NOMO-1 (cell line): ENCODE data around the gene RAVER1.
"Not testable (repeated sequence)": the region's sequence is repeated elsewhere in the genome, so short reads cannot be mapped to it uniquely, and the experiment has no call there.

ENCODE experiments used
- DNase-seq, 2 experiments: peaks; one replicate each; lab custom pipeline; 2025; ENCODE audit not compliant: unreplicated experiment in 2 of 2; lab: John Stamatoyannopoulos, UW

The RAVER1 gene

DNA sequence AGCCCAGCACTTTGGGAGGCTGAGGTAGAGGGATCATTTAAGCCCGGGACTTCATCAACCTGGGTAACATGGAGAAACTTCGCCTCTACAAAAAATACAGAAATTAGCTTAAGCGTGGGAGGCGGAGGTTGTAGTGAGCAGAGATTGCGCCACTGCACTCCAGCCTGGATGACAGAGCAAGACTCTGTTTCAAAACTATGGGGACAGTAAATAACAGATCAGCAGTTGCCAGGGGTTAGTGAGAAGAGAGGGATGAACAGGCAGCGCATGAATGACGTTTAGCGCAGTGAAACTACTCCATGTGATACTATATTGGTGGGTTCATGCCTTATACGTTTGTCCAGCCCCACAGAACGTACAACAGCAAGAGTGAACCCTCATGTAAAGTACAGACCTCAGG lies 13.2 kb upstream of the RAVER1 start:
- peak; percentile 72 to 95 for DNase-seq

DNA sequence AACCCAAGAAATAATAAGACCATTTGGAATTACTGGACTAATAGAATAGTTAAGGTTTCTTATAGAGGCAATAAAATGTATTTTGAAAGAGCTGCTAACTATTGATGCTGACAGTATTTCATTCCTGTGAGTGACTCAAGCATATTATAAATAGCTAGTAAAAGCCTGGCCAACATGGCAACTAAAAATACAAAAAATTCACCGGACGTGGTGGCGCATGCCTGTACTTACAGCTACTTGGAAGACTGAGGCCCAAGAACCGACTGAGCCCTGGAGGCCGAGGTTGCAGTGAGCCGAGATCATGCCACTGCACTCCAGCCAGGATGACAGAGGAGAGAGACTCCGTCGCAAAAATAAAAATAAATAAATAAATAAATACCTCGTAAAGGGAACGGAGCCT lies 11.5 kb upstream of the RAVER1 start:
- DNase-seq: no peak

DNA sequence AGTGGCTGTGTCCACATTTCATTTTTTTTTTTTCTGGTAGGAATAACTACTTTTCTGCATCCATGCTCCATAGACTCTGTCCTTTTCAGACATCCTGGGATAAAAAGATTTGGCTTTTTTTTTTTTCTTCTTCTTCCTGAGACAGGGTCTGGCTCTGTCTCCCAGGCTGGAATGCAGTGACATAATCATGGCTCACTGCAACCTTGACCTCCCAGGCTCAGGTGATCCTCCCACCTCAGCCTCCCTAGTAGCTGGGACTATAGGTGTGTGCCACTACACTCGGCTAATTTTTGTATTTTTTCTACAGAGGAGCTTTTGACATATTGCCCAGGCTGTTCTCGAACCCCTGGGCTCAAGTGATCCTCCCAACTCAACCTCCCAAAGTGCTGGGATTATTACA lies 10.2 kb upstream of the RAVER1 start:
- DNase-seq: no peak

DNA sequence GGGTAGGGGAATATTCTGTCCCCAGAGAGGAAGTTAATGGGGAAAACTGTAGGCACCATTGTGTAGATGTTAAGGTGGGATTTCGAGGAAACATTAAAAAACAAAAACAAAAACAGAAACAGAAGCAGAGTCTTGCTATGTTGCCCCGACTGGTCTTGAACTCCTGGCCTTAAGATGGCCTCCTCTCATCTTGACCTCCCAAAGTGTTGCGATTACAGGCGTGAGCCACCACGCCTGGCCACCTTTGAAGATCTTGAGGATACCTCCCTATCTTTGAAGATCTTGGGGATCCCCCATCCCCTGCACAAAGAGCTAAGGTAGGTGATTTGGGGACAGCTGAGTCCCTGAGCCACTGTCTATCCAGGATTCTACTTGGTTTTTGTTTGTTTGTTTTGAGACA lies 6.6 kb upstream of the RAVER1 start:
- DNase-seq: no peak

DNA sequence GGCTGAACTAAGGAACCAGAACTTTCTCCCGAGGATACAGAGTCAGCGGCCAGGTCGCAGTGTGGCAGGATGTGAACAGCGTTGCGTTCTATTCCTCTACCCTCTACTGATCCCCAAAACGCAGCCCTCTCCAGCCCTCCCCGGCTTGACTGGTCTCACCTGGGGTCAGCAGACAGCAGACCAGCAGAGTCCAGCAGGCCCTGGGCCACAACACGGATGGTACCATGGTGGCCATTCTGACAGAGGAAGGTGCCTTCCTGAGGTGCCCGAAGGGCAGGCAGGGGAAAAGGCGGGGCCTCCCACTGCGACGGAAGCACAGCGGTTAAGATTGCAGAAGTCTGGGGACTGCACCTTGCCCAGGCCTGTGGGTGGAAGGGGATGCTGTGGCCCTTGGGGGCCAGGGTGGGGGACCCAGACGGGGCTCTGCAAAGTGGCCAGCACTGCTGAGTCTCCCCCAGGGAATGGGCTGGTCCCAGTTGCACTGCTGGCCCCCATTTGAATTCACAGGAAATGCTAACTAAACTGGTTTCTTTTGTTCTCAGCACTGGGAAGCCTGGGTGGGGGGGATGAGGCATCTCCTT lies 6.1 kb upstream of the RAVER1 start, which contains the start of gene ICAM3:
ICAM3 (minus strand) TSS at position 245 of the 581 bp plus-strand sequence; CDS start at position 235, 10 bp downstream.
- peak; percentile 74 to 77 for DNase-seq

DNA sequence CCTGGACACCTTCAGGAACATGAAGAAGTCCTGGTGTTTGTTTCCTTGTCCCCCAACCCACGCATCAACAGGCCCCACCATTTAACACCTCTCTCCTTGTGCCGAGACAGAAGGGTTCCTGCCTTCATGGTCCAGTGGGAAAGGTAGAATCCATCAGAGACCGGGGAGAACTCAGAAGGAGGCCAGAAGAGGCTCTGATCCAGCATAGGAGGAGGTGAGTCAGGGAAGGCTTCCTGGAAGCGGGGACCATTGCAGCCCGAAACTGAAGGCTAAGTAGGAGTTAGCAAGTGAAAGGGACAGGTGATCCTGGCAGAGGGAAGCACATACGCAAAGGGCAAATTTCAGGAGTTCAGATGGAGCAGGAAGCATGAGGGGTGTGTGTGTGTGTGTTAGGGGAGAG lies 5.6 kb upstream of the RAVER1 start:
- DNase-seq: no peak

DNA sequence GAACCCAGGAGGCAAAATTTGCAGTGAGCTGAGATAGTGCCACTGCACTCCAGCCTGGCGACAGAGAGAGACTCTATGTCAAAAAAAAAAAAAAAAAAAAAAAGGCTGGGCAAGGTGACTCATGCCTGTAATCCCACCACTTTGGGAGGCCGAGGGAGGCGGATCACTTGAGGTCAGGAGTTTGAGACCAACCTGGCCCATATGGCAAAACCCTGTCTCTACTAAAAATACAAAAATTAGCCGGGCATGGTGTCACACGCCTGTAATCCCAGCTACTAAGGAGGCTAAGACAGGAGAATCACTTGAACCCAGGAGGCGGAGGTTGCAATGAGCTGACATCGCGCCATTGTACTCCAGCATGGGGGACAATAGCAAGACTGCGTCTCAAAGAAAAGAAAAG lies 3.4 kb upstream of the RAVER1 start:
- DNase-seq: not testable (repeated sequence)

DNA sequence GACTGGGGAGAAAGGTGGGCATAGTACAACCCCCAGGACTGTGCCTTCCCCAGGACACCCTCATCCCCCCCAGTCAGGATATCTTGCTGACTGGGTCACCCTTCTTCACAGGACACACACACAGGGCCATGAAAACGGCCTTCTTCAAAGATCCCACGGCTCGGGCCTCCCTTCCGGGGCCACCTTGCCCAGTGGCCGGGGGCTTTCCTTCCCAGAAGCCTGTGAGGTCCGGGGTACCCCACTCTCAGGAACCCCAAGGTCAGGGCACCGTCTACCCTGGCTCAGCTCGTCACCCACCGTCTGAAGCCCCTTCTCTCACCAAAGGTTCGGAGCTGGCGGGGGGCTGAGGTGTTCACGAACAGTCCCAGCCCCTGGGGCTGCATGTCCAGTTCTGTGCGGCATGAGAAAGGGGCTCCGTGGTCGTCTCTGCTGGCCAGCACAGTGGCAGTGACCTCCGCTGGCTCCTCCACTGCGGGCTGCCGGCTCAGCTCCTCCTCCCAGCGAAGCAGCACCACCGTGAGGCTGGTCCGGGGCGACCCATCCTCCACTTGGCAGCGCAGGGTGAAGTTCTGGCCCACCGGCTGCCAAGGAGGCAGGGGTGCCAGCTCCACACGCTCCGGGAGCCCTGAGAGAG lies 2.1 kb upstream of the RAVER1 start:
- no peak for DNase-seq

DNA sequence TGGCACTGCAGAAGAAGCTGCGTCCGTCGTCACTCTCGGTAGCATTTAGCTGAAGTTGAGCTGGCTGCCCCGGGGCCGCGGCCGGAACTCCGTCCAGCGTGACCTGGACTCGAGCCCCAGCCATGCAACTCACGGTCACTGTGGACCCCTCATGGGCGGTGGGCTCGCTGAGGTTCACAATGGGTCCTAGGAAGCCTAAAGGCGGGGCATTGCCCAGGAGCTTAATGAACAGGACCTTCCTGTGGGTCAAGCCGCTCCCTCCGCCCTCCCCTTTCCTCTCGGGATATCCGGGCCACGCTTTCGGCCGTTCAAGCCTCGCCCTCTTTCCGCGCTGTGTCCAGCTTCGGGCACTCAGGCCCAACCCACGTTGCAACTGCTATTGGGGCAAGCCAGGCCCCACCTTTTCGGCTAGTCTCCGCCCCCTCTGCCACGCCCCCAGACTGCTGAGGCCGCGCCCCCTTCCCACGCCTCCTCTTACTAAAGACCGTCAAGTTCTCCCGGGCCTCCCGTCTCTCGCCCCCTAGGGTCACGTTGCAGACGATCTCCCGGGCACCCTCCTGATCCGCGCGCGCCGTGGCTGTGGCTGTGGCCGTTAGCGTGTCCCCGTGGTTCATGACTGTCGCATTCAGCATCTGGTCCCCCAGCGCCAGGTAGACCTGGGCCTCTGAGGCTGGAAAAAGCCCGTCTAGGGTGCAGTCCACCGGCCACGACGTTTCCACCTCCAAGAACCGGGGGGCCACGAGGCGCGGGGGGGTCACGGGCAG lies 1.4 kb upstream of the RAVER1 start:
- DNase-seq: peak; percentile 79 to 84

DNA sequence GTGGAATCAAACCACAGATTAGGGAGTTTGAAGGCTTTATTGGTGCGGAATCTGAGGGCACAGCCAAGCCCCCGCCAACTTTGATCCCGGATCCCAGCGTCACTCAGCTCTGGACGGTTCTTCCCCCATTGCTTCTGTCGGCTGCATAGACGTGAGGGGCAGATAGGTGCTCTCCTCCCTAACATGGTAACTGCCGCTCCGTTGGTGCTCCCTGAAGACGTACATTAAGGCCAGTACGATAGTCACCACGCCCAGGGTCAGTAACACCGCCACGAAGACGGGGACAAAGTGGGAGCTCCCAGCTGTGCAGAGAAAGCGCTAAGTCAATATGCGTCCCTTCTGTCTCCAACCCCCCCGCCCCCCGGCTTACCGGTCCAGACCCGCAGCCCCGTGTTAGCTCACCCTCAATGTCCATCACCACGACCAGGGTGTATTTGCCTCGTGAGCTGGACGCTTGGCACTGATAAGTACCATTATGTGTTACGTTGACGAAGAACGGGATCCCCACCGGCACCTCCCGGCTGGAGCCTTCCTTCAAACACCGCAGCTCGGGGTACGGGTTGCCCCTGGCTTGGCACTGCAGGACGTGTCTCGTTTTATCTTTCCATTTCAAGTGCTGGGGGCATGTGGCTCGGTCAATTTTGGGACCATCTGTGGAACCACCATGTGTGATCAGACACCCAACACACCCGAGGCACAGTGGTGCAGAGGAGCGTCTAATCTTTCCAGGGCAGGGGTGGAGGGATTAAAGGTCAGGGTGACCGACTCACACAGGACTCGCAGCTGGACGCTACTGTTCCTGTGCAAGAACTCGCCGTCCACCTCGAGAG lies 644 bp upstream of the RAVER1 start:
- no peak for DNase-seq

DNA sequence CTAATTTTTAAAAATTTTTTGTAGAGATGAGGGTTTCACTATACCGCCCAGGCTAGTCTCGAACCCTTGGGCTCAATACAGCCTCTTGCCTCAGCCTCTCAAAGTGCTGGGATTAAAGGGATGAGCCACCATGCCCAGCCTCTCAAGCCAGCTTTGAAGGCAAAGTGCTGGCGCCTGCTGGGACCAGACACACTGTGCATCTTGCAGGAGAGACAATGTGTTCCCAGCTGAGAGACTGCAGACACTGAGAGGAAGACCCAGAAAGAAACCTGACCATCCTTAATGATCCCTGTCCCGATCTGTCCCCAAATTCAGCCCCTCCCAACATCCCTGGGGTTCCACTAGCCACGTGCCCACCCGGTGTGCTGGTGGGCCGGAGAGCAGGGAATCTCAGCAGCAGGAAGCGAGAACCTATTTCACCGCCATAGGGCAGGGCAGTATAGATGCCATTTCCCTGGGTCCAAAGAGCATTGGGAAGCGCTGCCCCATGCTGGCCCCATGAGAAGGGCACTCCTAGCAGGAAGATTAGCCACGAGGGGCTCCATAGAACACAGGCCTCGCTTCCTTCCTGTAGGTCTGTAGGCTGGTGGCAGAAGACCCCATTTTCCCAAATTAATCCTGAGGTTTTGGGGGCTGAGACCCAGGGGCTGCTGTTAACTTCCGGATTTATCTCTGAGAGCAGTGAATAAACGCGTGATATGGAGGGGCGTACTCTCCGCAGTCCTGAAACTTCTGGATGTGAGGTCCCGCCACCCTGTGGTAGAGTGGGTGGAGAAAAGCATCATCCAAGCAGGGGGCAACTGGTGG lies 968 bp downstream of the RAVER1 start:
- DNase-seq: no peak

DNA sequence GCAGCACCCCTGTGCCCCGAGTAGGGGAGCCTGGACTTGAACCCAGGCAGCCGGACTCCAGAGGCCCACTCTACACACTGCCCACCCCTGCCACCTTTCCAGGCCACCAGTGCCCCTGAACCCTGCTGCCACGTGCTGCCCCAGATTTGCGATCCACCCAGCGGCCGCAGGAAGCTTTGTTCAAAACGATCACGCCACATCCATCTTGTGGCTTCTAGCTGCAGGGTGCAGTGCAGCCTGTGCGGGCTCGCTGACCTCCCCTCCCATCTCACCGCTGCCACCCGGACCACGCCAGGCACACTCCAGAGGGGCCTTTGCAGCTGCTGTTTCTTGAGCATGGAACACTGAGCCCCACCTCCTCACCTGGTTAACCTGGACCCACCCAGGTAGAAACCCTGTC lies 3.8 kb downstream of the RAVER1 start:
- no peak for DNase-seq

DNA sequence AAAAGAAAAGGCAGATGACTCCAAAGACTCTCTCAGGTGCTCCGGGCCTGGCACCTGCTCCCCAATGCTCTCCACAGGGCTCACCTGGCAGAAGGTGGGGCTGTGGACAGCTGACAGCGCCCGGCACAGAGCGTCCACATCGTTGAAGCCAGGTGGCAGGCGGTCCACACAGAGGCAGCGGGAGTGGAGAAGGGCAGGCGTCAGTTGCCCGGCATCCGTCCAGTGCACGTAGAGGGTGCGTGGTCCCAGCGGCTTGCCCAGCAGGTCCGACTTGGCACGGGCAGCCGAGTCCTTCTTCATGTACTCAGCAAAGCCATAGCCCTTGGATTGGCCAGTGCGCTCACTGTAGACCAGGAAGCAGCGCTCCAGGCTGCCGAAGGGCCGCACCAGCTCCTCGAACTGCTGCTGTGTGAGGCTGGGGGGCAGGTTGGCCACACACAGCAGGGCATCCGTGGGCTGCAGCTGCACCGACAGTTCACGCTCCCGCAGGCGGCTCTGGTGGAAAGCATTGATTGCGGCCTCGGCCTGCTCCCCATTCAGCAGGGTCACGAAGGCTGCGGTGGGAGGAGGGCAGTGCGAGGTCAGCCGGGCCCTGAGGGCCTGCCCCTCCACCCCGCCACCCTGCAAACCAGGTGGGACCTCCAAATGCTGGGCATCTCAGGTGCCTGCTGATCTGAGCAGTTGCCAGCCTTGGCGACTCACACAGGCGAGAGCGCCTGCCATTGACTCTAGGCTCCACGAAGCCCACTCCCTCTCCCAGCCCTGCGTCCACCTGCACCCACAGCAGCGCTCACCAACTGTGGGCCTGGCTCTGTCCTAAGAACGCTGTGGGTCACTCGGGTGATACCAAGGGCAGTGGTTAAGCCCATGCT lies 4.5 kb downstream of the RAVER1 start:
- DNase-seq: no peak

DNA sequence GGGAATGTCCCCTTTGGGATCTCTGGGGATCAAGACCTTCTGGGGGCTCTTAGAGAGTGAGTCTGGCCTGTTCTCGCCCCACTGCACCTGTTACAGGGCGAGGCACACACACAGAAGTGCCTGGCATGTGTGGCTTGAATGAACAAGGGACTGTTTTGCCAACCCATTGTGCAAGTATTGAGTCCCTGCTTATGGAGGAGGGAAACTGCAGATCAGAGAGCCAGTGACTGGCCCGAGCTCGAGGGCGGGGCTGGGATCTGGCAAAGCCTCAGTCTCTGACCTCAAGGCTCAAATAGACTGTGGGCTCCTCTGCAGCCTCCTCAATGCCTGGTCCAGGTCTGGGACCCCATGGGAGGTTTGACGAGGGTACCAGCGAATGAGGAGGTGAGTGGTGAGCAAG lies 5.5 kb downstream of the RAVER1 start:
- no peak for DNase-seq

DNA sequence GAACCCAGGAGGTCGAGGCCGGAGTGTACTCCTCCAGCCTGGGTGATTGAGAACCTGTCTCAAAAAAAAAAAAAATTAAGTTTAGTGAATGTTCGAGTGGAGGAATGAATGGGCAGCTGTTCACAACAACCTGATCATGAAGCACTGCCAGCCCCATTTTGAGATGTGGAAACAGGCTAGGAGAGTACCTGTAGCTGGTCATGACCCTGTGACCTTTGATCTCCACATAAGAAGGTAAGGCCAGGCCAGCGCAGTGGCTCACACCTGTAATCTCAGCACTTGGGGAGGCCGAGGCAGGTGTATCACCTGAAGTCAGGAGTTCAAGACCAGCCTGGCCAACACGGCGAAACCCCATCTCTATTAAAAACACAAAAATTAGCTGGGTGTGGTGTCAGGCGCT lies 7.6 kb downstream of the RAVER1 start:
- DNase-seq: no peak

DNA sequence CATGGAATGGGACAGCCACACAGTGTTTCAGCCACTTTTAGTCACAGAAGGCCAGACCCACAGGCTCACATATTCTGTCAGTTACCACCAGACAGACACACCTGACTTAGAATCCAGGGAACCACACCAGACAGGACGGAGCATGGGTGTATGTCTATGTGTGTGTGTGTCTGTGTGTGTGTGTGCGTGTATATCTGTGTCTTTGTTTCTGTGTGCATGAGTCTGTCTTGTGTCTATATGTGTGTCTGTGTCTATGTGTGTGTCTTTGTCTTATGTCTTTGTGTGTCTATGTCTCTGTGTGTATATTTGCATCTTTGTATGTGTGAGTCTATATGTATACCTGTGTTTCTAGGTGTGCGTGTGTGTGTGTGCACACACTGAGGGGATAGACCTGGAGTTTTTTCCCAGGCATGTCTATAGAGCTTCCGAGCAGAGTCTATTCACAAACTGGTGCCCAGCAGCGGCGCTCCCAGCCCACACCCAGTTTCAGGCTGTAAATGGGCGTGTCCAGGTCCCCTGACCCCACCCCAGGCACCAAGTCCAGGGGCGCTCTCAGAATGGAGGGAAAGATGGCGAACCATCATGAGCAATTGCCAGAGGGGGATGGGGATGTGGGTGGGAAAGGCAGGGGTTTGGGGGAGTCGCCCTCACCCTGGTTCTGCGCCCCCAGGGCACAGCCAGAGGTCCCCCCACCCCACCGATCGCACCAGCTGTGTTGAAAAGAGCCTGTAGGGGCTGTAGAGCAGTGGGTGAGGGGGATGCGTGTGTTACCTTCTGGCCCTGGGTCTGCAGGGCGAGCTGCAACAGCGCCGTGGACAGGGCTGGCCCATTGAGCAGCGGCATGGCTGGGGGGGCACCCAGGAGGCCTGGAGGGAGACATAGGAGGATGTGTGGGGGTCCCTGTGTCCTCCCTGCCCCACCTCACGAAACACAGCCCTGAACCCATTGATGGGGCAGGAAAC lies 11.2 kb downstream of the RAVER1 start:
- no peak for DNase-seq

DNA sequence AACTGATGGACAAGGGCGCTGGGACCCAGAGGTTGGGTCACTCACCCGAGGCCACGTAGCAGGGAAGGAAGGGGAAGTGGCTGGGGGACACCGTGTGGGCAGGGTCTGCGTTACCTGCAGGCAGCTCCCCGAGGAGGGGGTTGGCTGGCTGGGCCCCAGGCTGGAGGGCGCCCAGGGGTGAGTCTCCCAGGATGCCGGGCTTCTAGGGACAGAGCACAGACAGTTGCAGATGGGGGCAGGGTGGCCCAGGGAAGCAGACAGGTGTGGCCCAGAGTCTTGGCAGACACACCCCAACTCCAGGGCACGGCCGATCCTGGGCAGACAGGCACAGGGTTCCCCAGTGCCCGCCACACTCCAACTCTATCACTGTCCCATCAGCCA lies 11.9 kb downstream of the RAVER1 start:
- no peak for DNase-seq
